ENCODE results near the gene SLC4A4.

The SLC4A4 gene

DNA sequence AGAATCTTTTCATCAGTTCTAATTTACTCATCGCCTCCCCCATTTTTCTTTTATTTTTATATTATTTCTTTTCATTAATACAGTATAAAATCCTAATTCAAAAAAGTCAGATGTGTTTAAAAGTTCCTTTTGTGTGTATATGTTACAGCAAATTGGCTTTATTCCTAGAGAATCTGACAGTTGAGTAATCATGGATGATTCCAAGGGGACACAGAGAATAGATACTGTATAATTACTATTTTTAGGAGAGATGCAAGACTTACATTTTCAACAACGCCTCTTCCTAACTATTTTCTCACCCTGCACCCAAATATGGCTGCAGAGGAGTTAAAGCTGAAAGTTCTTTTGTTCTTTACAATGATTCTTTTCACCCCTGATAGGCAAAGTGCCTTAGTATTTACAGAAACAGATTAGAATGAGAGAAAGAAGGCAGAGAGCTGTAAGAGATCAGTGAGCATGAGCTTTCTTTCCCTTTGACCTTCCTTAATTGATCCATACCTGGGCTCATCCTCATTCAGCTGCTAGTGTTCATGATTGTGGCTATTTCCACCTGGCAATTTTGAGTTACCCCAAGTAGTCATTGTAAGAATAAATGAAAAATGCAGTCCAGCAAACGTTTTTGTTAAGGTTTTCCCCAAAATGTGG is 210.8 kb downstream of the SLC4A4 start:
- Histone ChIP-seq H3K27me3 (ENCODE audit: control insufficient read depth, low read length) (0 out of 2 replicates have a peak, but pooled peaks cover 3% of the 10 kb centered on the region), H3K9me2 (replicated peaks; ENCODE audit: control insufficient read depth, low read length) (no peaks in the 10 kb centered on the region), H3K4me1 (ENCODE audit: control insufficient read depth, low read length) (no peaks in the 10 kb centered on the region), H3K9me3 (ENCODE audit: control insufficient read depth, insufficient read depth, low read length) (no peaks in the 10 kb centered on the region), H4K20me1 (ENCODE audit: control insufficient read depth, insufficient read depth, low read depth, low read length) (no peaks in the 10 kb centered on the region), H3K4me3 (ENCODE audit: low read length) (no peak overlapping the region), H3K79me2 (ENCODE audit: control insufficient read depth, low read length) (no peaks in the 10 kb centered on the region), H3F3A (ENCODE audit: control insufficient read depth, insufficient read depth) (no peaks in the 10 kb centered on the region), H3K4me2 (ENCODE audit: low read length) (no peak overlapping the region), H3K27ac (ENCODE audit: low read depth, low read length) (no peak overlapping the region), H3K36me3 (ENCODE audit: control insufficient read depth, low read length) (no peaks in the 10 kb centered on the region)
- TF ChIP-seq, protein P1, sequence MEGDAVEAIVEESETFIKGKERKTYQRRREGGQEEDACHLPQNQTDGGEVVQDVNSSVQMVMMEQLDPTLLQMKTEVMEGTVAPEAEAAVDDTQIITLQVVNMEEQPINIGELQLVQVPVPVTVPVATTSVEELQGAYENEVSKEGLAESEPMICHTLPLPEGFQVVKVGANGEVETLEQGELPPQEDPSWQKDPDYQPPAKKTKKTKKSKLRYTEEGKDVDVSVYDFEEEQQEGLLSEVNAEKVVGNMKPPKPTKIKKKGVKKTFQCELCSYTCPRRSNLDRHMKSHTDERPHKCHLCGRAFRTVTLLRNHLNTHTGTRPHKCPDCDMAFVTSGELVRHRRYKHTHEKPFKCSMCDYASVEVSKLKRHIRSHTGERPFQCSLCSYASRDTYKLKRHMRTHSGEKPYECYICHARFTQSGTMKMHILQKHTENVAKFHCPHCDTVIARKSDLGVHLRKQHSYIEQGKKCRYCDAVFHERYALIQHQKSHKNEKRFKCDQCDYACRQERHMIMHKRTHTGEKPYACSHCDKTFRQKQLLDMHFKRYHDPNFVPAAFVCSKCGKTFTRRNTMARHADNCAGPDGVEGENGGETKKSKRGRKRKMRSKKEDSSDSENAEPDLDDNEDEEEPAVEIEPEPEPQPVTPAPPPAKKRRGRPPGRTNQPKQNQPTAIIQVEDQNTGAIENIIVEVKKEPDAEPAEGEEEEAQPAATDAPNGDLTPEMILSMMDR (IDR thresholded peaks at IDR 0.05; ENCODE audit: low read depth, low read length, poor library complexity, severe bottlenecking): no peak
- no peak for TF ChIP-seq EZH2phosphoT487 (IDR thresholded peaks at IDR 0.05; ENCODE audit: borderline replicate concordance, low read length)

DNA sequence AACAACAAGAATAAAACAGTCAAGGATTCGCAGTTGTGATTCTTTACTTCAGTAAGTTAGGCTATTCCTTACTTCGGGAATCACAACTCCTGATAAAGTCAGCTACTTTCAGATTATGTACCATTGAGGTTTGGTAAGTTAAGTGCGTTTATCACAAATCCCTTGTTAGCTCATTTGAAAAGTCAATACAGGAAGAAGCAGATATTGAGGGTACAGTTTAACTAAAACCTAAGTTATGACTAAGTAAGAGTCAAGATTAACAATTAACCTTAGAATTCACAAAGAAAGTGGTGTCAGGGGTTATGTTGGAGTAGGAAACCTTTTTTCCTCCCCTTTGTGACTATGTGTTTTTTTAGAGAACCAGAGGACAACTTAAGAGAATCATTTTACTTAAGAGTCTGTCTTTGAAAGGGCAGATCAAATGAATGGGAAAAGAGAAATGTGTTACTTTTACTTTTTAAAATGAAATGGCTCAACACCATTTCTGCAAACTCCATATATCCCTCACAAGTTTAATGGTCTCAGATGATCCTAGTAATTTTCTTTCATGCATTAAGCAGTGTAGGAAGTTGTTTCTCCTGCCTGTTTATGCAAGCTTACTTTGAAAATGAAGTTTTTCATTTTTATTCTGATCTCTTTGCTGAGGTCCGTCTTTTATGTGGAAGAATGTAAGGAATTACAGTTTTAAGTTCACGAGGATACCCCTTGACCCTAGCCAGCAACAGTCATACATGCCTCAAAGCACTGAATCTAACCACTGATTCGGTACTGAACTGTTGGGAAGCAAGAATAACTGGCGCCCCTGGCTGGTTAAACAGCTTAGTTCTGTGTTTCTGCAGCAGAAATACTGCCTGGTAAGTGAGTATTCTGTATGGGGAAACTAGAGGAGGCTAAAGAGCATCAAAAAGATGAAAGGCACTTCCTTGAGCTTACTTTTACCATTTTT is 211.7 kb downstream of the SLC4A4 start:
- no peaks in the 10 kb centered on the region for H3F3A ChIP-seq (ENCODE audit: control insufficient read depth, insufficient read depth)
- no peaks in the 10 kb centered on the region for H3K9me2 ChIP-seq (replicated peaks; ENCODE audit: control insufficient read depth, low read length)
- no peaks in the 10 kb centered on the region for H3K79me2 ChIP-seq (ENCODE audit: control insufficient read depth, low read length)
- 0 out of 2 replicates have a peak, but pooled peaks cover 3% of the 10 kb centered on the region for H3K27me3 ChIP-seq (ENCODE audit: control insufficient read depth, low read length)
- no peaks in the 10 kb centered on the region for H3K36me3 ChIP-seq (ENCODE audit: control insufficient read depth, low read length)
- no peaks in the 10 kb centered on the region for H4K20me1 ChIP-seq (ENCODE audit: control insufficient read depth, insufficient read depth, low read depth, low read length)
- H3K4me2 ChIP-seq (ENCODE audit: low read length): no peak overlapping the region
- no peak overlapping the region for H3K4me3 ChIP-seq (ENCODE audit: low read length)
- H3K9me3 ChIP-seq (ENCODE audit: control insufficient read depth, insufficient read depth, low read length): no peaks in the 10 kb centered on the region
- no peak overlapping the region for H3K27ac ChIP-seq (ENCODE audit: low read depth, low read length)
- H3K4me1 ChIP-seq (ENCODE audit: control insufficient read depth, low read length): no peaks in the 10 kb centered on the region
- TF ChIP-seq EZH2phosphoT487 (IDR thresholded peaks at IDR 0.05; ENCODE audit: borderline replicate concordance, low read length): no peak
- TF ChIP-seq, protein P1 (IDR thresholded peaks at IDR 0.05; ENCODE audit: low read depth, low read length, poor library complexity, severe bottlenecking): no peak

DNA sequence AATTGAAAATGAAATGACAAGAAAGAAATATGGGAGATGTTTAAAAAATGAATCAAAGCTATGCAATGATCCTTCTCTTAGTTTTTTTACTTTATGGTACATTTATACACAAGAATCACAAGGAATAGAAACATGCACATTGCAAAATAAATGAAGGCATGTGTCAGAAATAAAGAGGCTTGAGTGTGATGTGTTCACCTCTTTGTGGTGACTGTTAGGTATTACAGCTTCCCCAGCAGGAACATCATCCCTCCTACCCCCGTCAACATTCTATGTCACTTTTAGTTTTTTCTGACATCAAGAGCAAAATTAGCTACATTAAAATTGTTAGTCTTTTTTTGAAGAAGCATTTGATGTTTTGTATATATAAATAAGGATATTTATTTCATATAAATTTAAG is 214.8 kb downstream of the SLC4A4 start:
- Histone ChIP-seq H3K4me1 (ENCODE audit: control insufficient read depth, low read length) (no peaks in the 10 kb centered on the region), H3K27ac (ENCODE audit: low read depth, low read length) (no peak overlapping the region), H3K36me3 (ENCODE audit: control insufficient read depth, low read length) (no peaks in the 10 kb centered on the region), H3K9me2 (replicated peaks; ENCODE audit: control insufficient read depth, low read length) (no peaks in the 10 kb centered on the region), H3K9me3 (ENCODE audit: control insufficient read depth, insufficient read depth, low read length) (no peaks in the 10 kb centered on the region), H3K27me3 (ENCODE audit: control insufficient read depth, low read length) (0 out of 2 replicates have a peak, but pooled peaks cover 3% of the 10 kb centered on the region), H3K4me3 (ENCODE audit: low read length) (no peak overlapping the region), H4K20me1 (ENCODE audit: control insufficient read depth, insufficient read depth, low read depth, low read length) (no peaks in the 10 kb centered on the region), H3K79me2 (ENCODE audit: control insufficient read depth, low read length) (no peaks in the 10 kb centered on the region), H3K4me2 (ENCODE audit: low read length) (no peak overlapping the region), H3F3A (ENCODE audit: control insufficient read depth, insufficient read depth) (no peaks in the 10 kb centered on the region)
- TF ChIP-seq, protein P1 (IDR thresholded peaks at IDR 0.05; ENCODE audit: low read depth, low read length, poor library complexity, severe bottlenecking): peak; percentile 36
- no peak for TF ChIP-seq EZH2phosphoT487 (IDR thresholded peaks at IDR 0.05; ENCODE audit: borderline replicate concordance, low read length)
